IMR-90 (cell line): ENCODE results near the gene VASN.
A peak's percentile ranks its signal among the peaks of the same experiment; 100 is the strongest.

Experiments used
- BHLHE40 ChIP-seq: fragments of 150-350 bp; IDR thresholded peaks from 2 replicates; pipeline ENCODE4 v1.6.1; 2016; ENCODE audit warnings: mild to moderate bottlenecking, low read depth, low read length
- CEBPB ChIP-seq: IDR thresholded peaks from 2 replicates; pipeline ENCODE4 v1.6.1; 2012; ENCODE audit warnings: low read depth, low read length, improper control_type of control experiment
- CHD1 ChIP-seq: IDR thresholded peaks from 2 replicates; pipeline ENCODE4 v1.6.1; 2012; ENCODE audit warnings: low read depth, low read length, improper control_type of control experiment
- CTCF ChIP-seq: conservative IDR thresholded peaks from 2 replicates; pipeline ENCODE4 v1.5.1; 2012; ENCODE audit warnings: mild to moderate bottlenecking, low read depth, low read length, improper control_type of control experiment
- MAFK ChIP-seq: IDR thresholded peaks from 2 replicates; pipeline ENCODE4 v1.6.1; 2012; ENCODE audit warnings: low read depth, low read length, improper control_type of control experiment
- MXI1 ChIP-seq: IDR thresholded peaks from 2 replicates; pipeline ENCODE4 v1.6.1; 2012; ENCODE audit warnings: low read depth, mild to moderate bottlenecking, low read length, moderate library complexity, borderline replicate concordance
- POLR2A ChIP-seq: IDR thresholded peaks from 2 replicates; pipeline ENCODE4 v1.6.1; 2012; ENCODE audit warnings: mild to moderate bottlenecking, low read depth, low read length
- RAD21 ChIP-seq: IDR thresholded peaks from 2 replicates; pipeline ENCODE4 v1.6.1; 2012; ENCODE audit warnings: low read length, improper control_type of control experiment
- RFX5 ChIP-seq: IDR thresholded peaks from 2 replicates; pipeline ENCODE4 v1.8.0; 2012; ENCODE audit warnings: low read depth, mild to moderate bottlenecking, low read length, moderate library complexity
- SMC3 ChIP-seq: fragments of 150-350 bp; IDR thresholded peaks from 2 replicates; pipeline ENCODE4 v1.6.1; 2016; ENCODE audit warnings: low read depth, mild to moderate bottlenecking, antibody characterized with exemption, low read length, moderate library complexity
- TF ChIP-seq, protein P1 (sequence below): fragments of 150-350 bp; IDR thresholded peaks from 2 replicates; pipeline ENCODE4 v1.6.1; 2017; ENCODE audit warnings: mild to moderate bottlenecking, antibody characterized with exemption, low read length, low read depth

DNA sequence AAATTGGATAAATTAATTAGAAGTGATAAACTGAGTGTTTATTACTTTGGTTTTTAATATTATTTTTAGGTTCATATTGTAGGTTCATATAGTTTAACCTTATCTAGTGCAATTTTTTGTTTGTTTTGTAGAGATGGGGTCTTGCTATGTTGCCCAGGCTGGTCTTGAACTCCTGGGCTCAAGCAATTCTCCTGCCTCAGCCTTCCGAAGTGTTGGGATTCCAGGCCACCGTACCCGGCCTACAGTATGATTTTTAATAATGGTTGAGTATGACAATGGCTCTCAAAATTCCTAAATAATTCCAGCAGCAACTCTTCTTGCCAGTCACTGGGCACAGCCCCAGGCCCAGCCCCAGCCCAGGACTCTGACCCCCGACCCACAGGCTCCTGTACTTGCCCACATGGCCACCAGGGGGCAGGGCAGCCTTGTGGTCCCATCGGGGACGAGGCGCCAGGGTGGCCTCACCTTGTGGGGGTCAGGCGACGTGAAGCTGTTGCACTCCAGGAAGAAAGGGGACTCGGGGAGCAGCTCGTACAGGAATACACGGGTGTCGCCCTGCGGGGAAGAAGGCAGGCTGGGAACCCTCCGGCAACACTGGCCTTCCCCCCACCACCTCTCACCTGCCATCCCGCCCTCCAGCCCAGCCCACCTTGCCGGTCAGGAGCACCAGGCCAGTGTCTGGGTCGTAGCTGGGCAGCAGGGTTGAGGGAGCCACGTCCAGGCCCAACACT lies 12.7 kb upstream of the VASN start:
- TF ChIP-seq CTCF (peak; percentile 83), RAD21 (peak; percentile 88), POLR2A (no peak), CHD1 (no peak), CEBPB (no peak), RFX5 (no peak), MAFK (no peak), SMC3 (peak; percentile 92), MXI1 (no peak), BHLHE40 (no peak)
- TF ChIP-seq, protein P1, sequence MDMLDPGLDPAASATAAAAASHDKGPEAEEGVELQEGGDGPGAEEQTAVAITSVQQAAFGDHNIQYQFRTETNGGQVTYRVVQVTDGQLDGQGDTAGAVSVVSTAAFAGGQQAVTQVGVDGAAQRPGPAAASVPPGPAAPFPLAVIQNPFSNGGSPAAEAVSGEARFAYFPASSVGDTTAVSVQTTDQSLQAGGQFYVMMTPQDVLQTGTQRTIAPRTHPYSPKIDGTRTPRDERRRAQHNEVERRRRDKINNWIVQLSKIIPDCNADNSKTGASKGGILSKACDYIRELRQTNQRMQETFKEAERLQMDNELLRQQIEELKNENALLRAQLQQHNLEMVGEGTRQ, result no peak
